Mesenchymal stem cell (in vitro differentiated cells and primary cell): ENCODE results near the gene NUDCD3.
"Not testable (repeated sequence)": the region's sequence is repeated elsewhere in the genome, so short reads cannot be mapped to it uniquely, and the experiment has no call there.

ENCODE experiments used
- DNase-seq: peaks from one replicate; pipeline ENCODE4 v3.0.0-alpha.2; 2013
- H2AFZ ChIP-seq: one replicate; pipeline ENCODE4 v1.6.1; 2013; ENCODE audit warnings: low read depth, mild to moderate bottlenecking, control low read depth, inconsistent platforms, low read length, moderate library complexity
- H2AK5ac ChIP-seq: 2 replicates; pipeline ENCODE4 v1.6.1; 2013; ENCODE audit warnings: low read length, moderate library complexity, mild to moderate bottlenecking, inconsistent platforms; ENCODE audit not compliant: severe bottlenecking
- H2BK120ac ChIP-seq: one replicate; pipeline ENCODE4 v1.6.1; 2013; ENCODE audit warnings: low read depth, mild to moderate bottlenecking, inconsistent platforms, low read length, moderate library complexity
- H2BK12ac ChIP-seq, 2 experiments: one replicate each; pipeline ENCODE4 v1.6.1; 2013; ENCODE audit warnings: inconsistent platforms in 2 of 2, low read length in 2 of 2, mild to moderate bottlenecking in 2 of 2, moderate library complexity in 2 of 2, control low read depth in 1 of 2
- H2BK15ac ChIP-seq: one replicate; pipeline ENCODE4 v1.6.1; 2013; ENCODE audit warnings: mild to moderate bottlenecking, low read depth, inconsistent platforms; ENCODE audit not compliant: poor library complexity, severe bottlenecking
- H2BK5ac ChIP-seq: 2 replicates; pipeline ENCODE4 v1.6.1; 2013; ENCODE audit warnings: low read depth, mild to moderate bottlenecking, low read length, control low read depth, inconsistent platforms; ENCODE audit not compliant: poor library complexity, severe bottlenecking
- H3K14ac ChIP-seq, 2 experiments: one replicate each; pipeline ENCODE4 v1.6.1; 2013; ENCODE audit warnings: inconsistent platforms in 2 of 2, low read length in 2 of 2, control low read depth in 1 of 2, mild to moderate bottlenecking in 1 of 2, moderate library complexity in 1 of 2
- H3K18ac ChIP-seq, 2 experiments: one replicate each; pipeline ENCODE4 v1.6.1; 2013; ENCODE audit warnings: inconsistent platforms in 2 of 2, low read length in 2 of 2, control low read depth in 1 of 2, low read depth in 1 of 2, mild to moderate bottlenecking in 1 of 2
- H3K23ac ChIP-seq, 2 experiments: one replicate each; pipeline ENCODE4 v1.6.1; 2013; ENCODE audit warnings: inconsistent platforms in 2 of 2, low read length in 2 of 2, mild to moderate bottlenecking in 2 of 2, moderate library complexity in 2 of 2, control low read depth in 1 of 2
- H3K27ac ChIP-seq: 2 replicates; pipeline ENCODE4 v1.5.1; 2013; ENCODE audit warnings: mild to moderate bottlenecking, moderate library complexity, low read length, control low read depth, inconsistent platforms; ENCODE audit not compliant: poor library complexity, severe bottlenecking
- H3K27me3 ChIP-seq, 2 experiments: 2 replicates each; pipeline versions ENCODE4 v1.6.1 to v1.7.0; 2013; ENCODE audit warnings: low read length in 2 of 2, mild to moderate bottlenecking in 2 of 2, moderate library complexity in 2 of 2, control low read depth in 1 of 2, inconsistent platforms in 1 of 2; ENCODE audit not compliant: control insufficient read depth in 1 of 2, insufficient read depth in 1 of 2
- H3K36me3 ChIP-seq, 2 experiments: 2 replicates each; pipeline versions ENCODE4 v1.6.1 to v1.7.0; 2013; ENCODE audit warnings: low read length in 2 of 2, control low read depth in 1 of 2, inconsistent platforms in 1 of 2, low read depth in 1 of 2, mild to moderate bottlenecking in 1 of 2; ENCODE audit not compliant: insufficient read depth in 2 of 2, control insufficient read depth in 1 of 2
- H3K4ac ChIP-seq, 2 experiments: one replicate each; pipeline ENCODE4 v1.6.1; 2013; ENCODE audit warnings: inconsistent platforms in 2 of 2, low read length in 2 of 2, mild to moderate bottlenecking in 2 of 2, moderate library complexity in 2 of 2, control low read depth in 1 of 2, low read depth in 1 of 2
- H3K4me1 ChIP-seq: 2 replicates; pipeline ENCODE4 v1.6.1; 2013; ENCODE audit warnings: low read depth, low read length, control low read depth; ENCODE audit not compliant: control insufficient read depth, insufficient read depth
- H3K4me2 ChIP-seq: 2 replicates; pipeline ENCODE4 v1.6.1; 2013; ENCODE audit warnings: low read length, mild to moderate bottlenecking, inconsistent platforms; ENCODE audit not compliant: poor library complexity, severe bottlenecking
- H3K4me3 ChIP-seq, 2 experiments: 2 replicates each; pipeline versions ENCODE4 v1.5.1 to v1.7.0; 2013; ENCODE audit warnings: low read length in 2 of 2, mild to moderate bottlenecking in 2 of 2, control low read depth in 1 of 2, low read depth in 1 of 2; ENCODE audit not compliant: insufficient read depth in 1 of 2
- H3K79me1 ChIP-seq: replicated peaks from 2 replicates; pipeline ENCODE4 v1.6.1; 2013; ENCODE audit warnings: mild to moderate bottlenecking, control low read depth, low read length, inconsistent platforms; ENCODE audit not compliant: poor library complexity, severe bottlenecking
- H3K9ac ChIP-seq: 2 replicates; pipeline ENCODE4 v1.7.0; 2013; ENCODE audit warnings: mild to moderate bottlenecking, low read length, moderate library complexity
- H3K9me3 ChIP-seq: 2 replicates; pipeline ENCODE4 v1.7.0; 2013; ENCODE audit warnings: mild to moderate bottlenecking, low read length; ENCODE audit not compliant: control insufficient read depth
- H4K8ac ChIP-seq: one replicate; pipeline ENCODE4 v1.6.1; 2013; ENCODE audit warnings: inconsistent platforms, mild to moderate bottlenecking, low read length, moderate library complexity
- H4K91ac ChIP-seq: one replicate; pipeline ENCODE4 v1.6.1; 2013; ENCODE audit warnings: mild to moderate bottlenecking, low read length, inconsistent platforms
- WGBS: methylation state at CpG from one replicate; pipeline ENCODE4 v1.1.7; 2013; ENCODE audit warnings: mixed read lengths; 5-methylcytosine and 5-hydroxymethylcytosine counted together

NUDCD3 gene

DNA sequence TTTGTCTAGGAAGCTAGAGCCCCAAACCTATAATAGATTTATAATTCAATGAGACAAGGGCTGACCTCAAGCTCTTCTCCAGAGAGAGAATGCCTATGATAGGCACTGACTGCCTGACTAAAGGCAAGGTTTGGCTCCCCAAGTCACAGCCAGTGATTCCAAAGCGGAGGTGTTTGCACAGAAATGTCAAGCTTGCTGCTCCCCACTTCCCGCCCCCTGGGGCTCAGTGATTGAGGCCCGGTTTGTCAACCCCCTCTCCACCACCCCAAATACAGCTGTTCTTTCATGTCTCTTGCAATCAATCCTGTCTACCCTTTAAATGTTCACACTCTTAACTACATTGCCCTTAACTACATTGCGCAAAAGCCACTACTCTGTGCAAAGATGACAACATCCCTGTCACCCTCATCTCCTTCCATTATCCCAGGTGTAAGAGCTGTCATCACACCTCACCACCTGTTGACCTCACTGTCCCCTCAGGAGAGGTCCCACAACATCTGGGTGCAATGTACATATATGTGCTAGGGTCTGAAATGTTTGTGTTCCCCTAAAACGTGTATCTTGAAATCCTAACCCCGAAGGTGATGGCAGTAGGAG, 58.0 kb downstream of the NUDCD3 start:
- Histone ChIP-seq H3K36me3 (peaks cover 8 to 9% of the 10 kb centered on the region in 2 experiments), H3K27ac (no peak overlapping the region), H2BK120ac (no peak overlapping the region), H2BK5ac (no peak overlapping the region), H2AFZ (no peak overlapping the region), H2BK12ac (no peak overlapping the region), H3K23ac (no peak overlapping the region), H4K8ac (no peak overlapping the region), H3K4me1 (peaks cover 26% of the 10 kb centered on the region), H4K91ac (no peak overlapping the region), H3K14ac (no peak overlapping the region), H2BK15ac (no peak overlapping the region), H3K4me3 (no peak overlapping the region), H3K9ac (no peak overlapping the region), H3K4ac (no peak overlapping the region), H3K27me3 (no peaks in the 10 kb centered on the region), H3K18ac (no peak overlapping the region), H2AK5ac (no peak overlapping the region), H3K79me1 (peaks cover 26% of the 10 kb centered on the region), H3K9me3 (no peaks in the 10 kb centered on the region), H3K4me2 (no peak overlapping the region)
- no peak for DNase-seq
- 92% methylated on average over 6 of the region's 6 CpGs for WGBS

DNA sequence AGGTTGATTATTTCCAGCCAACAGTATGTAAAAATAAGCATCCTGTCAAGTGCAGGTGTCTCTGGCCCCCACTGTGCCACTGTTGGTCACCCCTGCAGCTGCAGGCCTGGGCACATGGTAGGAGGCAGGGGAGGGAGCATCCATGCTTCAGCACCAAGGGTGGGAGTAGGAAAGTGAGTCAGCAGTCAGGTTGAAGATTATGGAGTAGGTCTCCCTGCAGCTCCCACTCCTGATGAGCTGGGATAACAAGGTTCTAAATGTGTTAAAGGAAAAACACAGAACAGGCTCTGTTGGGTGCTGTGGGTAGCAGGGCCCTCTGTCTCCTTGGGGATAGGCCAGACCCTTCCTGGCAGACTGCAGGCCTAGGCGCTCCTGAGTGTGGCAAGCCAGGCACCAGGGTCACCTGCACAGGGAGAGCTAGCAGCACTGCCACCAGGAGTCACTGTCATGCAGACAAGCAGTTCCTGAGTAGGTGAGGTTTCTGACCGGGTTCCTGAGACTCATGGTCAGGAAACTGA, 59.3 kb downstream of the NUDCD3 start:
- DNase-seq = no peak
- H3K18ac ChIP-seq = no peak overlapping the region
- H2AK5ac ChIP-seq = peak overlapping the region; percentile 37
- WGBS = 84% methylated on average over 2 of the region's 2 CpGs
- peak overlapping the region; percentile 76 for H3K27ac ChIP-seq
- H3K9me3 ChIP-seq = no peaks in the 10 kb centered on the region
- no peak overlapping the region for H3K4me3 ChIP-seq
- no peak overlapping the region for H4K8ac ChIP-seq
- H3K79me1 ChIP-seq = peaks cover 34% of the 10 kb centered on the region
- H2BK12ac ChIP-seq = no peak overlapping the region
- peaks cover 26% of the 10 kb centered on the region for H3K4me1 ChIP-seq
- peaks cover 15 to 18% of the 10 kb centered on the region in 2 experiments for H3K36me3 ChIP-seq
- H2BK15ac ChIP-seq = no peak overlapping the region
- no peak overlapping the region for H3K4me2 ChIP-seq
- no peak overlapping the region for H3K9ac ChIP-seq
- H3K4ac ChIP-seq = no peak overlapping the region
- no peaks in the 10 kb centered on the region for H3K27me3 ChIP-seq
- H4K91ac ChIP-seq = no peak overlapping the region
- H3K23ac ChIP-seq = peak overlapping the region in 1 of 2 experiments; percentile 62
- H2AFZ ChIP-seq = no peak overlapping the region
- H3K14ac ChIP-seq = no peak overlapping the region
- no peak overlapping the region for H2BK5ac ChIP-seq
- no peak overlapping the region for H2BK120ac ChIP-seq

DNA sequence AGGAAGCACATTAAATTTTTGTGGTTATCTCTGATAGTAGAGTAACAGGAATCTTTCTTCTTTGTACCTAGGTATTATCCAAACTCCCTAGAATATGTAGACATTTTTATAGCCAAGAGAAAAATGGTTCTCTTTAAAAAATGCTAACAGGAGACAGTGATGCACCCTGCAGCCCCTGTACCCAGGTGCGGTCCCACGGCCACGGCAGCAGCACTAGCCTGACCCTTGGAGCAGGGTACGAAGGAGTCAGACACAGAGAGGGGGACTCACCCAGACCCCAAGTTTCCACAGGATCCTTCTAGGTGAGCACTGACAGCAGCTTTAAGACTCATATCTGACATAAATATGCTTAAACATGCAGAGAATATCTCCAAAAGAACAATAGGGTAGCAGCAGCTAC, 60.4 kb downstream of the NUDCD3 start:
- WGBS = 96% methylated on average over 4 of the region's 4 CpGs

DNA sequence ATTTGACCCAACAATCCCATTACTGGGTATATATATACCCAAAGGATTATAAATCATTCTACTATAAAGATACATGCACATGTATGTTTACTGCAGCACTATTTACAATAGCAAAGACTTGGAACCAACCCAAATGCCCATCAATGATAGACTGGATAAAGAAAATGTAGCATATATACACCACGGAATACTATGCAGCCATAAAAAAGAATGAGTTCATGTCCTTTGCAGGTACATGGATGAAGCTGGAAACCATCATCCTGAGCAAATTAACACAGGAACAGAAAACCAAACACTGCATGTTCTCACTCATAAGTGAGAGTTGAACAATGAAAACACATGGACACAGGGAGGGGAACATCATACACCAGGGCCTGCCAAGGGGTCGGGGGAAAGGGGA, 65.7 kb downstream of the NUDCD3 start:
- WGBS = 96% methylated on average over 2 of the region's 2 CpGs
- H3K4me3 ChIP-seq, H3K9me3 ChIP-seq, H3K18ac ChIP-seq, H3K4me1 ChIP-seq, H3K4ac ChIP-seq, H2BK12ac ChIP-seq, H2AFZ ChIP-seq, DNase-seq, H4K8ac ChIP-seq, H2BK120ac ChIP-seq, H3K27me3 ChIP-seq, H3K9ac ChIP-seq, H2BK5ac ChIP-seq, H3K23ac ChIP-seq, H4K91ac ChIP-seq, H2BK15ac ChIP-seq, H2AK5ac ChIP-seq, H3K4me2 ChIP-seq, H3K27ac ChIP-seq, H3K14ac ChIP-seq: not testable (repeated sequence)
- Histone ChIP-seq H3K36me3 (peaks cover 14 to 25% of the 10 kb centered on the region in 2 experiments), H3K79me1 (peaks cover 28% of the 10 kb centered on the region)

More for the DNA sequence above, 60.4 kb downstream of the NUDCD3 start:
- no peak overlapping the region for H2BK5ac ChIP-seq
- H3K4me1 ChIP-seq = peaks cover 26% of the 10 kb centered on the region
- no peak overlapping the region for H3K14ac ChIP-seq
- H2BK12ac ChIP-seq = no peak overlapping the region
- H3K4me3 ChIP-seq = no peak overlapping the region
- H3K27me3 ChIP-seq = no peaks in the 10 kb centered on the region
- no peak overlapping the region for H4K91ac ChIP-seq
- H2AK5ac ChIP-seq = no peak overlapping the region
- no peak overlapping the region for H2BK15ac ChIP-seq
- H2AFZ ChIP-seq = no peak overlapping the region
- DNase-seq = no peak
- no peak overlapping the region for H3K18ac ChIP-seq
- H3K4me2 ChIP-seq = no peak overlapping the region
- no peak overlapping the region for H3K9ac ChIP-seq
- H3K36me3 ChIP-seq = peaks cover 22 to 29% of the 10 kb centered on the region in 2 experiments
- H3K27ac ChIP-seq = peak overlapping the region; percentile 0
- no peak overlapping the region for H3K23ac ChIP-seq
- H3K4ac ChIP-seq = no peak overlapping the region
- H2BK120ac ChIP-seq = no peak overlapping the region
- H3K79me1 ChIP-seq = peaks cover 38% of the 10 kb centered on the region
- no peaks in the 10 kb centered on the region for H3K9me3 ChIP-seq
- H4K8ac ChIP-seq = no peak overlapping the region
